Hematopoietic multipotent progenitor cell treated with erythropoietin and hydrocortisone succinate and interleukin-3 and kit ligand, for 15 days (in vitro differentiated cells): ENCODE results near the gene SPATC1L.
"Not testable (repeated sequence)": the region's sequence is repeated elsewhere in the genome, so short reads cannot be mapped to it uniquely, and the experiment has no call there.

Source experiments
- DNase-seq: peaks from one replicate; pipeline ENCODE4 v3.0.0-alpha.2; 2015; ENCODE audit warnings: low spot score

The SPATC1L gene

DNA sequence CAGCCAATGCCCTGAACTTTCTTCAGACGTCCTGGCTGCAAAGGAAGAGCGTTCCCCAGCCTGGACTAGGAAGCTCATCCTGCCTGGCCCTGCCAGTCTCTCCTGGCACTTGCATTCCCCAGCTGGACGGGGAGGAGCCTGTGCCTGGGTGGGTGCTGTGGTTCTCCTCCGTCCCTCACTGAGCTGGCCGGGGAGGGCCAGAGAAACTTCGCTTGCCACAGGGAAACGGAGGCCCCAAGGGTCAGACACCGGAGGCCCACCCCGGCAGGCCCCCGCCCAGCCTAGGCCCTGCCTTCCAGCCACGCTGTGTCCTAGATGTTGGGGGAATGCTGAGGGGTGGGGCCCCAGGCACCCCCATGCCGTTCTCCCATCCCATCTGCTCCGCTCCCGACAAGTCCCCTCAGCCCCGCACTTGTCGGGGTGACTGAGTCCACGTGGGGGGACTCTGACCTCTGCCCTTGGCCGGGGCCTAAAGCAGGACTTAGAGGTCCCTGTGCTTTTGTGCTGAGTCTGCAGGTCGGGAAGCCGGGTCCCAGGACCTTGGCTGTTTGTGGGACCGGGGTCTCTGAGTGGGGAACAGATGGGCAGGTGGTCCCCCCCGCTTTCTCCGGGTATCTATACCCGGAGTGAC is 33.7 kb downstream of the SPATC1L start:
- DNase-seq = no peak

DNA sequence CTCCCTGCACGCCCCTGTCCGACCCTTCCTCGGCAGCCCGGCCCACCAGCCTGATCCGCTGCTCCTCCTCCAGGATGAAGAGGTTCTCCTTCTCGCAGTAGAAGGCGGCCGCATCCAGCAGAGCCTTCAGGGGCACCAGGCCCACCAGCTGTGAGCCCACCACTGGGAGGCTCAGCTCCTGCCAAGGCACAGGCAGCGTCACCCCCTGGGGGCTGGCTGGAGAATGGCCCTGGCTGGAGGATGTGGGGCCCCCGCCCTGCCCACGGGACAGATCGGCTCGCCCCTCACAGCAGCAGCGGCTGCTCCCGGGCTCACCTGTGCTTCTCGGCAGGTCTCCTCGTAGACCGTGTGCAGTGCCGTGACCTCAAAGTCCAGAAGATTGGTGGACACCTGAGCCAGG is 34.2 kb downstream of the SPATC1L start:
- DNase-seq = no peak

- DNase-seq = no peak
Observed at GRCh38 chr21:46149205-46149901, 34.9 kb downstream of the SPATC1L start.

GRCh38 chr21:46148106-46148505 is 36.2 kb downstream of the SPATC1L start:
- no peak for DNase-seq

- DNase-seq = peak; percentile 59
Observed at GRCh38 chr21:46147429-46147828, 36.8 kb downstream of the SPATC1L start.

GRCh38 chr21:46146856-46147255 is 37.4 kb downstream of the SPATC1L start:
- DNase-seq = no peak

DNA sequence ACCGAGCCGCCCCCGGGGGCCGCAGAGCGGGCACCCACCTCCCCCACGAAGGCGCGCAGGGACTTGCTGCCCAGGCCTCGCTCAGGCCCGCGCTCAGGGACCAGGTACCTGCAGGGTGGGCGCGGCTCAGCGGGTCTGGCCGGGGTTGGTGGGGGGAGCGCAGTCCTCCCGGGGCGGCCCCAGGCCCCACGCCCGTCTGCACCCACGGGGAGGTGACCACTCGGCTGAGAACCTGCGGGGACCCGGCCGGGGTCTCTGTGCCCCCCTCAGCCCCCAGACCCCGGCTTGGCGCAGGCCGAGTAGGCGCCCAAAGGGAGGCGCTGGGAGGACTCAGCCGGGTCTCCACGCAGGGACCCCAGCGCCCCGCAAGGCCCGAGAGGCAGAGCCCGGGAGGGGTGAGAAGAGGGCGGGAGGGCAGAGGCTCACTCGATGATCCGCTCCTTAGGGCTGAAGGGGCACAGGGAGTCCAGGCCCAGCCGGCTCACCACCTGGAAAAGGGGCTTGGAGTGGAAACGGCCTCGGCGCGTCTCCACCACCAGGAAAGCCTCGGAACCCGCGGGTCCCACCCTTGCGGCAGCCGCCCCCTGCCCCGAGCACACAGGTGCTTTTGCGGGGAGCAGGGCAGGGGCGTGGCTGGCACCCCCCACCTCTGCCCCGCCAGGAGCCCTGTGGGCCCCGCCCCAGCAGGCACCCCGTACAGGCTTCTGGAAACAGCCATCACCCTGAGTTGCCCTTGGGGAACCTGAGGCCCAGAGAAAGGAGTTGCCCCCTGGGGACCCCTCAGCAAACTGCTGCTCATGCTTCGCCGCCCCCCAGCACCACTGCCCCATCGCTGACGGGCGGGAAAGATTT is 38.2 kb downstream of the SPATC1L start:
- DNase-seq = no peak

- no peak for DNase-seq
Observed at GRCh38 chr21:46145159-46145839, 39.0 kb downstream of the SPATC1L start.

DNA sequence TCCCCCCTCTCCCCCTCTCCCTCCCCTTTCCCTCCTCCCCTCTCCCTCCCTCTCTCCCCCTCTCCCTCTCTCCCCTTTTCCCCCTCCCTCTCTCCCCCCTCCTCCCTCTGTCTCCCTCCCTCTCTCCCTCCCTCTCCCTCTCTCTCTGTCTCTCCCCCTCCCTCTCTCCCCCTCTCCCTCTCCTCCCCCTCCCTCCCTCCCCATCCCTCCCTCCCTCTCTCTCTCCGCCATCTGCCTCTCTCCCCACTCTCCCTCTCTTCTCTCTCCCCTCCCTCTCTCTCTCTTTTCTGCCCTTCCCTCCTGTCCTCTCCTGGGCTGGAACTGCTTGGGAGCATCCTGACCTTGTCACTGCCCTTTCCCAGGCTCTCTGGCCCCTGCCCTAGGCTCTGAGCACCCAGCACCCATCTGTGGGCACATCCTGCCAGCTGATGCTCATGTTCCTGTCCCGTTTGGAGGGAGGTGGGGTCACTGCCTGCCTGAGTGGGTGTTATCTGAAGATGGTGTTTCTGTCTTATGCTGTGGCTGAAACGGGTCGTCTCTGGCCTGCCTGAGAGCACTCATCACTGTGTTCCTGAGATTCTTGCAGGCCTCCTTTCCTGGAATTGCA is 39.7 kb downstream of the SPATC1L start:
- DNase-seq = peak; percentile 12

- DNase-seq = peak; percentile 10
Observed at GRCh38 chr21:46142582-46143473, 41.4 kb downstream of the SPATC1L start.

- no peak for DNase-seq
Observed at GRCh38 chr21:46141767-46142581, 42.3 kb downstream of the SPATC1L start.

- not testable (repeated sequence) for DNase-seq
Observed at GRCh38 chr21:46140352-46141003, 43.8 kb downstream of the SPATC1L start.

- DNase-seq = no peak
Observed at GRCh38 chr21:46139686-46140085, 44.6 kb downstream of the SPATC1L start.

- DNase-seq = no peak
Observed at GRCh38 chr21:46138383-46138970, 45.8 kb downstream of the SPATC1L start.

DNA sequence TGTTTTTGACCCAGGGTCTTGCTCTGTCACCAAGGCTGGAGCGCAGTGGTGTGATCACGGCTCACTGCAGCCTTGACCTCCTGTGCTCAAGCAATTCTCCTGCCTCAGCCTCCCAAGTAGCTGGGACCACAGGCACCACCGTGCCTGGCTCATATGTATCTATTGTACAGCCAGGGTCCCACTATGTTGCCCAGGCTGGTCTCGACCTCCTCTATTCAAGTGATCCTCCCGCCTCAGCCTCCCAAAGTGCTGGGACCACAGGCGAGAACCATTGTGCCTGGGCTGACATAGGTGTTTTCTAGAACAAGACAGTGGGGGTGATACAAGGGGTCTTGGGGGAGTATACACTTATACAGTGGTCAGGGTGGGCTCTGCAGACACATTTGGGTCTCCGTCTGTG is 46.4 kb downstream of the SPATC1L start:
- DNase-seq = no peak

DNA sequence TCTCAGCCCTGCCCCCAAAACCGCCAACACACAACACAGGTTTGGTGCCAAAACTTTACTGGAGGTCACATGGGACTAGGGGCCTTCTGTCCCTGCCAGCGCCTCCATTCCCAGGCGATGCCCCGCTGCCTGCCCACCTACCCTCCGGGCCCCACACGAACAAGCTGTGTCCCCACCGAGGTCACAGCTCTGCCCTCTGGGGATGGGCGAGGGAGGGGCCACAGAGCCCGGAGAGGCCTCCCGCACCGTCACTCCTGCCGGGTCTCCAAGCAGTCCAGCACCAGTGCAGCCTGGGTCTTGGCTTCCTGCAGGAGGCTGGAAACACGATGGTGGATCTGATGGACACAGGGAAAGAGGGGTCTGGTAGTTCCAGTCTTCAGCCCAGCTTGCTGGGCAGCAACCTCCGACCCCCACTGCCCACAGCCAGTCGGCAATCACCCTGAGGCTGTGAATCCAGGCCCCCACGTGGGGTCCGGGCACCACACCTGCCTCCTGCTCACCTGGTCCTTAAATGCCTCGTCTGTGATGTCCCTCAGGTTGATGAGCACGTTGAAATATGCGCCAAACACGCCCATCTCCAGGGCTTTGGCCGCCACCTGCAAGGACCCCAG is 47.4 kb downstream of the SPATC1L start:
- no peak for DNase-seq

- no peak for DNase-seq
Observed at GRCh38 chr21:46135782-46136395, 48.4 kb downstream of the SPATC1L start.
